Uterus (tissue), 4 donors: ENCODE data around the gene DNASE2. TPM values are rescaled to one million over a fixed set of nuclear protein-coding genes. Genes with fewer than 3 reads are reported as not detected.

ENCODE experiments used
- DNase-seq, 2 donors: peaks; one replicate each; pipeline ENCODE4 v3.0.0-alpha.2; 2019 to 2020
- H3K27ac ChIP-seq, 2 donors: fragments of 200-600 bp; sonication (generic); 1 replicate in 1 of 2; 2 replicates in 1 of 2; pipeline ENCODE4 v1.5.1; 2016 to 2018
- H3K27me3 ChIP-seq, 2 donors: fragments of 200-600 bp; sonication (generic); one replicate each; pipeline ENCODE4 v1.5.1; 2018 to 2019; ENCODE audit warnings: control low read depth in 1 of 2
- H3K36me3 ChIP-seq, 2 donors: fragments of 200-600 bp; sonication (generic); one replicate each; pipeline ENCODE4 v1.5.1; 2019; ENCODE audit warnings: control low read depth in 1 of 2
- H3K4me1 ChIP-seq, 2 donors: fragments of 200-600 bp; sonication (generic); one replicate each; pipeline ENCODE4 v1.5.1; 2018 to 2019; ENCODE audit warnings: control low read depth in 1 of 2
- H3K4me3 ChIP-seq, 2 donors: fragments of 200-600 bp; sonication (generic); 1 replicate in 1 of 2; 2 replicates in 1 of 2; pipeline ENCODE4 v1.5.1; 2018 to 2019; ENCODE audit warnings: mild to moderate bottlenecking in 1 of 2
- H3K9me3 ChIP-seq, 2 donors: fragments of 200-600 bp; sonication (generic); one replicate each; pipeline ENCODE4 v1.5.1; 2019; ENCODE audit warnings: control low read depth in 1 of 2
- CTCF ChIP-seq, 4 experiments: fragments of 200-600 bp in 2 of 4; fragments of 450-650 bp in 2 of 4; sonication (generic) in 2 of 4; IDR thresholded peaks; one replicate each; pipeline ENCODE4 v1.5.1; 2016 to 2019; ENCODE audit warnings: antibody characterized with exemption in 4 of 4, mild to moderate bottlenecking in 2 of 4, moderate library complexity in 1 of 4
- POLR2A ChIP-seq, 2 donors: fragments of 450-650 bp; IDR thresholded peaks; one replicate each; pipeline ENCODE4 v1.6.1; 2016; ENCODE audit warnings: antibody characterized with exemption in 2 of 2, mild to moderate bottlenecking in 1 of 2, moderate library complexity in 1 of 2
- intact Hi-C: fragments of 100-400 bp; cut with DNase I; formaldehyde crosslinking; loops from one replicate; pipeline ENCODE4 v1.15.1; 2023; ENCODE audit warnings: low total_unique reads
- total RNA-seq, 4 donors: library from RNA; depleted of rRNA in 3 of 4; stranded (reverse); fragments of >200 nt in 3 of 4; gene quantifications; one replicate each; pipeline versions ENCODE4 v1.1.0 to v1.2.4, GENCODE V29; 2014 to 2023
- donor health status: DM: yes; HTN: yes; CAD: no.

Gene DNASE2
- total RNA-seq, 4 donors from 2014 or later: 19.0 to 65.8 (median 31.0) TPM

- no peak for DNase-seq
- Histone ChIP-seq H3K27me3 (peaks cover 15 to 17% of the 10 kb centered on the region in 2 donors), H3K27ac (no peak overlapping the region), H3K4me1 (peaks cover 0 to 9% of the 10 kb centered on the region in 2 donors), H3K4me3 (peak overlapping the region in 1 of 2 donors; percentile 2), H3K36me3 (no peaks in the 10 kb centered on the region), H3K9me3 (peaks cover 0 to 10% of the 10 kb centered on the region in 2 donors)
- no peak for TF ChIP-seq CTCF (IDR thresholded peaks at IDR 0.05)
- no peak for TF ChIP-seq POLR2A (IDR thresholded peaks at IDR 0.05)
- intact Hi-C loops: no loop called here
Measured at GRCh38 chr19:12885749-12886650, 4.8 kb upstream of the DNASE2 start.

- Histone ChIP-seq H3K27me3 (peaks cover 15 to 17% of the 10 kb centered on the region in 2 donors), H3K4me3 (peak overlapping the region in 1 of 2 donors; percentile 2), H3K27ac (no peak overlapping the region), H3K4me1 (peaks cover 0 to 9% of the 10 kb centered on the region in 2 donors), H3K36me3 (no peaks in the 10 kb centered on the region), H3K9me3 (peaks cover 0 to 10% of the 10 kb centered on the region in 2 donors)
- DNase-seq: no peak
- TF ChIP-seq CTCF (IDR thresholded peaks at IDR 0.05): peak; percentile 13 to 40 (median 23)
- TF ChIP-seq POLR2A (IDR thresholded peaks at IDR 0.05): peak in 1 of 2 donors; percentile 6
- intact Hi-C loops: no loop called here
Measured at GRCh38 chr19:12884926-12885748, 3.9 kb upstream of the DNASE2 start.

GRCh38 chr19:12884627-12884925, 3.3 kb upstream of the DNASE2 start:
- Histone ChIP-seq H3K27ac (no peak overlapping the region), H3K36me3 (no peaks in the 10 kb centered on the region), H3K27me3 (peaks cover 15 to 17% of the 10 kb centered on the region in 2 donors), H3K9me3 (peaks cover 0 to 10% of the 10 kb centered on the region in 2 donors), H3K4me1 (peaks cover 0 to 9% of the 10 kb centered on the region in 2 donors), H3K4me3 (no peak overlapping the region)
- TF ChIP-seq POLR2A (IDR thresholded peaks at IDR 0.05): no peak
- TF ChIP-seq CTCF (IDR thresholded peaks at IDR 0.05): no peak
- intact Hi-C loops: no loop called here
- DNase-seq: no peak

- no peak overlapping the region for H3K27ac ChIP-seq
- H3K27me3 ChIP-seq: peaks cover 15 to 17% of the 10 kb centered on the region in 2 donors
- H3K9me3 ChIP-seq: peaks cover 0 to 10% of the 10 kb centered on the region in 2 donors
- no peak for DNase-seq
- no peaks in the 10 kb centered on the region for H3K36me3 ChIP-seq
- intact Hi-C loops: no loop called here
- peaks cover 0 to 9% of the 10 kb centered on the region in 2 donors for H3K4me1 ChIP-seq
- H3K4me3 ChIP-seq: no peak overlapping the region
- TF ChIP-seq CTCF (IDR thresholded peaks at IDR 0.05) (no peak), POLR2A (IDR thresholded peaks at IDR 0.05) (no peak)
Measured at GRCh38 chr19:12884202-12884601, 3.0 kb upstream of the DNASE2 start.
